ENCODE data around the gene ITPR3.
A peak's percentile ranks its signal among the peaks of the same experiment; 100 is the strongest.

The ITPR3 gene

DNA sequence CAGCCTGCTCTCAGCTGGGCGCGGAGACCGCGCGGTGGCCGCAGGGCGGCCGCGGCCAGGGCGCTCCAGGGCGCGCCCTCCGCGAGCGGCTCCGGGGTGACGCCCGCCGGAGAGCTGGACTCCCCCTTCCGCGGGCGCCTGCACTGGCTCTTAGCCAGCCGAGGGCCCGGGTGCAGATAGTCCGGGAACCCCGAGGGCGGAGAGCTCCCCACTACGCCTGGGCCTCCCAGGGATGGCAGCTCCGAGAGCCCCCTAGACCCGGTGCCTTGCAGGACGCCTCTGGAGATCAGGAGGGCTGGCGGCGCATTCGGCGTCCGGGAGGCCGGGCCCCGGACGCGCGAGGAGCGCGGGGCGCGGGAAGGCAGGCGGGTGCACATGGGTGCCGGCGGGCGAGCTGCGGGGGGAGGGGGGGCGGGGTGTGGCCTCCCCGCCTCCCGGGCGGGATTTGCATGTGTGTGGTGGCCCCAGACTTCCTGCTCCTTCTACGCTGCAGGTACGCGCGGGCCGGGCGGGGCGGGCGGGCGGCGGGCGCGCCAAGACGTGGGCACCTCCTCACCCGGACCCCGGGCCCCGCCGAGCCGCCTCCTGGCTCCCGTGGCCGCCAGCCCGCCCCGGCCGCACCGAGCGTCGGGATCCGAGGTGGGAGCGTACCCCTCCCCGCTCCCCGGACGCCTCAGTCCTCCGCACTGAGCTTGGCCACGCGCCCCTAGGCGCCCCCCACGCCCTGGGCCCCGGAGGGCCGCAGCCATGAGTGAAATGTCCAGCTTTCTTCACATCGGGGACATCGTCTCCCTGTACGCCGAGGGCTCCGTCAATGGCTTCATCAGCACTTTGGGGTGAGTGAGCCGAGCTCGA is at the start of gene ITPR3:
Gene ITPR3, plus strand, starts transcription at position 467 of the 855 bp plus-strand sequence. Its CDS starts 281 bp downstream, at position 748.
- peak; percentile 92 for ATAC-seq
- DNase-seq = peak; percentile 73

DNA sequence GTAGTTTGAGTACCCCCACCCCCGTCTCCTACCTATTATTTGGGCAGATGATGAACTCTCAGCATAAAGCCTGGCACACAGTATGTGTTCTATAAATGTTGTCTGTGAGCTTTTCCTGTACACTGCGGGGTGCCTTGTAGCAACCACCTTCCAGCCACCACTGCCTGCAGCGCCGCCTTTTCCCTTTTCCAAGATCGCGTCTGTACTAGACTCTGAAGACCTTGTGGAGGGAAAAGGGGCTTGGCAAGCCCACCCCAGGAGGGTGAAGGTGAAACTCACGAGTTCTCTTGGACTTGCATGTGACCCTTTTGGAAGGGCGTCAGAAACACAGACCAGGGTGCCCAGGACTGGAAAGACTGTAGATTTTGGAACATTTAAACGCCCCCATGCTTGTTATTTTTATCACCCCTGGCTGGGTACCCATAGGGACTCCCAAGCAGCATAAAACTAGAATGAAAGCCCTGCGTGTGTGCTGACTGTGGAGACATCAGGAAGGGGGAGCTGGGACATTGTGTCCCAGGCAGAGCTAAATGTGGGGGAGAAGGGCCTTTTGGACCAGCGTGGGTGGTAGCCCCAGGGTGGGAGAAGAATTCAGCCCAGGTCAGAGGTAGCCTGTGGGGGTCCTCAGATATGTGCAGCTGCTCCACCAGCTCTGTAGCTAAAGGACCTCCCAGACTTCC is 49.3 kb upstream of the ITPR3 start:
- DNase-seq (no peak), ATAC-seq (no peak)

- no peak for ATAC-seq
- no peak for DNase-seq
These were observed 45.9 kb upstream of the ITPR3 start for GRCh38 chr6:33575211-33575610.

- ATAC-seq (no peak), DNase-seq (no peak)
These were observed 44.5 kb upstream of the ITPR3 start for GRCh38 chr6:33576668-33577067.

DNA sequence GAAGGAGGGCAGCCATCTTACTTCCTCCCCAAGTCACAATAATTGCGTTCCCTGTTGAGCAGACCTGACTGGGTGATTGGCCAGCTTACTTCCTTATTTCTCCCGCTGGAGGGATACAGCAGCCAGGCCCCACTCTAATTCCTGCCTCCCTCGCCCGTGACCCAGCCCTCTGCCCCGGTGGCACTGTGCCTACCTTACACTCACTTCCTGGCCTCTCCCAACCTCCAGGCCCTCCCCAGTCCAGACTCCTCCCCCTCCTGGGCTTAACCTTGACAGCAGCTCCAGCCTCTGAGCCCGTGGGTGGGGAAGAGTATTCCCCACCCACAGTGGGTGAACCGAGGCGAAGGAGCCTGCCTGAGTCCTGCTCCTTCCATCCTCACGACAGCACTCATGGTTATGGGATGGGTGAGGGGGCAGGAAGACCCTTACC is 44.0 kb upstream of the ITPR3 start:
- ATAC-seq (no peak), DNase-seq (no peak)

GRCh38 chr6:33577718-33578117 is 43.4 kb upstream of the ITPR3 start:
- no peak for ATAC-seq
- DNase-seq = no peak

DNA sequence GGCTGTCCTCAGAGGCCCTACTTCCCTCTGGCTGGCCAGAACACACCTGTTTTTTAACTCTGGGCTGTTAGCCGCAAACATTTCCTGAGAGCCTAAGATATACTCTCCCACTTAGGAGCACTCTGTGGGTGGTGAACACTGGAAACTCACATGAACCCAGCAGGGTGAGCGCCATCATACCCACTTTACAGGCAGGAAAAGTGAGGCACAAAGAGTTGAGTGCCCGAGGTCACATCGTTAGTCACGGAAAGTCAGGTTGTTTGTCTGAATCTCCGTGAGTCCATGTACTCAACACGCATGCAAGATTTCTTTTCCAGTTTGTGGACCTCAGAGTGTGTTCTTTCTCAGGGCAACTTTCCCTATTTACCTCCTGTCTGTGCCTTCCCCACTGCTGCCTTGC is 43.0 kb upstream of the ITPR3 start:
- DNase-seq (no peak), ATAC-seq (no peak)

GRCh38 chr6:33578588-33579011 is 42.5 kb upstream of the ITPR3 start:
- ATAC-seq = no peak
- DNase-seq = peak; percentile 44

DNA sequence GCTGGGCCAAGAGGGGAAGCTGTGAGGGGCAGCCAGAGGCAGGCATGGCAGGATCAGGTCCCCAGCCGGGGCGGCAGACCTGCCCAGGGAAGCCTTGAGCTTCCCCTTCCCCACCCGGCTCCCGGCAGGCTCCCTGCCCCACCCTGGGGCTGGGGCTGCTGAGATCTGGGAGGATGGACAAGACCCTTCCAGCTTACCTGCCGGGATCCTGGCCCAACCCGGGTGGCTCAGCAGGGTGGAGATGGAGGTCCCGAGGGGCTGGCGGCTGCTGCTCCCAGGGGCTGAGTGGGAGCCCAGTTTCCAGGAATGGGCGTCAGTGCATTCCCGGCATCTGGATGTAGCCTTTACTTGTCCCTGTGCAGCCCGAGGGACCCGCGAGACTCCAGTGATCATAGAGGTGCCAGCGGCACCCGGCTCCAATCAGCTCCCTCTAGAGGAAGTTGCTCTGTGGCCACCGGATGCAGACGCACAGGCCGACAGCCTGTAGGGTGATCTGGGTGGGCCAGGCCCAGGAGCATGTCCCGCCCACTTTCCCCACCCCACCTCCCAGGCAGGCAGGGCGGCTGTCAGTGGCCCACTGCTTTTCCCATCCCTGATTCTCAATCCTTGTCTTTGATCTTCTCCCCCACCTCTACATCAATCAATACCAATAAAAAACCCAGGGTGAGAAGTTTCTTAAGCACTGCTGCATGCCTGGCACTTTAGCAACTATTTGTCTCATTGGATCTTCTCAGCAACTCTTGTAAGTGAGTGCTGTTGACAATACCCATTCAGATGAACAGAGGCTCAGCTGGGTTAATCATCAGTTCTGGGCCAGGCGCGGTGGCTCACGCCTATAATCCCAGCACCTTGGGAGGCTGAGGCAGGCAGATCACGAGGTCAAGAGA is 41.1 kb upstream of the ITPR3 start, which contains the start of gene BAK1:
Gene BAK1, minus strand, starts transcription at position 449 of the 887 bp plus-strand sequence. CDS start 2,672 bp downstream, outside the sequence.
- DNase-seq = peak; percentile 90

DNA sequence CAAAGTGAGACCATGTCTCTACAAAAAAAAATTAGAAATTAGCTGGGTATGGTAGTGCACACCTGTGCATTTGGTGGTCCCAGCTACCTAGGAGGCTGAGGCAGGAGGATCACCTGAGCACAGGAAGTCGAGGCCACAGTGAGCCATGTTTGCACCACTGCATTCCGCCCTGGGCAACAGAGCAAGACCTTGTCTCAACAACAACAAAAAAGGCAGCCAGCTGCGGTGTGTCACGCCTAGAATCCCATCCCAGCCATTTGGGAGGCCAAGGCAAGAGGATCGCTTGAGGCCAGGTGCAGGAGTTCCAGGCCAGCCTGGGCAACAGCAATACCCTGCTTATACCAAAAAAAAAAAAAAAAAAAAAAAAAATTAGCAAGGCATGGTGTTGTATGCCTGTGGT is 39.9 kb upstream of the ITPR3 start:
- no peak for DNase-seq
- ATAC-seq = no peak

More for the DNA sequence above, 41.1 kb upstream of the ITPR3 start, which contains the start of gene BAK1:
- ATAC-seq = peak; percentile 99

GRCh38 chr6:33583591-33584155 is 37.4 kb upstream of the ITPR3 start:
- ATAC-seq (no peak), DNase-seq (no peak)

GRCh38 chr6:33584700-33585402 is 36.3 kb upstream of the ITPR3 start:
- ATAC-seq (no peak), DNase-seq (no peak)

GRCh38 chr6:33585403-33586107 is 35.6 kb upstream of the ITPR3 start:
- ATAC-seq (peak; percentile 89), DNase-seq (peak; percentile 92)

- ATAC-seq = peak; percentile 1
- no peak for DNase-seq
These were observed 34.9 kb upstream of the ITPR3 start for GRCh38 chr6:33586108-33586640.

DNA sequence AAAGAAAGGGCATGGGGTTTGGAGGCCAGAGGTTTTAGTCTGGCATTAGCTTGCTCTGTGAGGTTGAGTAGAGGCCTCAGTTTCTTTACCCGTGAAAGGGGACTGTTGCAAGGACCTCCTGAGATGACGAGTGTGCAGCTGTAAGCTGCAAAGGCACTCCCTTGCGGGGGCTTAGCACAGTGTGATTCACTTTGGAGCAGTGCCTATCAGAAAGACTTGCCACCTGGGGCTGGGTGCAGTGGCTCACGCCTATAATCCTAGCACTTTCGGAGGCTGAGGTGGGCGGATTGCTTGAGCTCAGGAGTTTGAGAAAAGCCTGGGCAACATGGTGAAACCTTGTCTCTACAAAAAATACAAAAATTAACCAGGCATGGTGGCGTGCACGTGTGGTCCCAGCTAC is 33.6 kb upstream of the ITPR3 start:
- DNase-seq = no peak

GRCh38 chr6:33588894-33589293 is 32.2 kb upstream of the ITPR3 start:
- no peak for DNase-seq
- no peak for ATAC-seq

More for the DNA sequence above, 33.6 kb upstream of the ITPR3 start:
- ATAC-seq = no peak

GRCh38 chr6:33589392-33589730 is 31.8 kb upstream of the ITPR3 start:
- no peak for DNase-seq
- no peak for ATAC-seq

DNA sequence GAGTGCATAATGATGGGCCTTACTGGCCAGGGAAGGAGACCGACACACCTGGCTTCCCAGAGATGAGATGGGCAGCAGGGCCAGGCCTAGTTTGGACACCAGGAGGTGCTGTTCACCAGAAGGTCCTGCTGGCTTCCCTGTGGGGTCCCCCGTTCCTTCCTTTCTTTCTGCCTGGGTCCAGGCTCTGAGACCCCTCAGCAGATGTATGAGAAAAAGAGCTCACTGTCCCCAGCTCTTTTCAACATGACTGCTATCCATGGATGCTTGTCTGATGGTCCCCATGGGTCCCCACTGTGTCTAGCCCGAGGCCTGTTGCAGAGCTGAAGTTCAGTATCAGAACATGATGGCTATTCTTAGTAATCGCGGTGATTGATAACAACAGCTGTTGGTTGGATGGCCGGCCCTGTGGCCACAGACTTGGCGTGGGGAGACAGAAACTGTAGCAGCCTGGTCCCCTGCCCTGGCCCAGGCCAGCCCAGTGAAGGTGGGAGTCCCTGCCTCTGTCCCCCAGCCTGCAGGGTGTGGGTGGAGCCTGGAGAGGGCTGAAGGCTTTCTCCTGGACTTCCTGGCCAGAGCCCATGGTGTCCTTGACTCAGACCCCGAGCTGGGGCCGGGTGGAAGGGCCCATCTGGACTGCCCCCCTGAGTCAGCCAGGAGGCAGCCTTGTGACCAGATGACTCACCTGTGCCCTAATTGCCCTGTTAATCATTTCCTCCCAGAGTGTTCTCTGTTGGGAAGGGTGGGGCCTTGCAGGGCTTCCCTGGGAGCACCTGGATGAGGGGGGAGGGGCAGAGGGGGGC is 31.2 kb upstream of the ITPR3 start:
- DNase-seq (peak; percentile 65), ATAC-seq (peak; percentile 24)

GRCh38 chr6:33590531-33591198 is 30.5 kb upstream of the ITPR3 start:
- DNase-seq = no peak
- ATAC-seq = no peak
